GM21423 (cell line): ENCODE measurements around the gene KRTAP5-6.

ENCODE experiments used
- ATAC-seq: cut with Tn5 transposase; IDR thresholded peaks from one replicate; pipeline ENCODE4 v1.9.1; 2021; ENCODE audit warnings: mild to moderate bottlenecking, moderate library complexity; ENCODE audit not compliant: unreplicated experiment

Gene KRTAP5-6

GRCh38 chr11:1746511-1746931 lies 49.5 kb downstream of the KRTAP5-6 start:
- ATAC-seq = no peak

GRCh38 chr11:1746956-1747752 lies 50.2 kb downstream of the KRTAP5-6 start:
- no peak for ATAC-seq
